GM12878 (cell line): ENCODE measurements around the gene RNF115. TPM values are rescaled to one million over a fixed set of nuclear protein-coding genes. Genes with fewer than 3 reads are reported as not detected.

Source experiments
- ATF7 ChIP-seq: fragments of 450-650 bp; IDR thresholded peaks from 2 replicates; pipeline ENCODE4 v1.6.1; 2016; ENCODE audit warnings: low read depth, mild to moderate bottlenecking
- BMI1 ChIP-seq: fragments of 450-650 bp; IDR thresholded peaks from 2 replicates; pipeline ENCODE4 v1.6.1; 2016; ENCODE audit warnings: mild to moderate bottlenecking, moderate library complexity, borderline replicate concordance
- CHD2 ChIP-seq: IDR thresholded peaks from 2 replicates; pipeline ENCODE4 v1.6.1; 2011; ENCODE audit warnings: low read depth, low read length, improper control_type of control experiment, borderline replicate concordance
- CREM ChIP-seq: IDR thresholded peaks from 2 replicates; pipeline ENCODE4 v1.6.1; 2014; ENCODE audit warnings: antibody characterized with exemption, low read depth
- EP300 ChIP-seq, 2 experiments: fragments of 150-350 bp in 1 of 2; IDR thresholded peaks; 2 replicates each; pipeline ENCODE4 v1.6.1; 2011 to 2012; ENCODE audit warnings: low read depth in 2 of 2, low read length in 2 of 2, borderline replicate concordance in 1 of 2, improper control_type of control experiment in 1 of 2, inconsistent platforms in 1 of 2; ENCODE audit not compliant: control insufficient read depth in 1 of 2
- IRF4 ChIP-seq: IDR thresholded peaks from 2 replicates; pipeline ENCODE4 v1.6.1; 2011; ENCODE audit warnings: low read depth, low read length
- KAT2A ChIP-seq: conservative IDR thresholded peaks from 2 replicates; pipeline ENCODE4 v1.6.1; 2011; ENCODE audit warnings: low read depth, low read length; ENCODE audit not compliant: control insufficient read depth
- MEF2A ChIP-seq: IDR thresholded peaks from 2 replicates; pipeline ENCODE4 v1.6.1; 2011; ENCODE audit warnings: low read depth, mild to moderate bottlenecking, low read length, moderate library complexity; ENCODE audit not compliant: insufficient read depth
- MTA2 ChIP-seq: fragments of 450-650 bp; IDR thresholded peaks from 2 replicates; pipeline ENCODE4 v1.6.1; 2016; ENCODE audit warnings: low read depth, mild to moderate bottlenecking, moderate library complexity
- MTA3 ChIP-seq: IDR thresholded peaks from 2 replicates; pipeline ENCODE4 v1.6.1; 2012; ENCODE audit warnings: low read length, inconsistent platforms, borderline replicate concordance
- MYB ChIP-seq: fragments of 150-350 bp; IDR thresholded peaks from 2 replicates; pipeline ENCODE4 v1.6.1; 2014; ENCODE audit warnings: mild to moderate bottlenecking, low read depth, low read length, borderline replicate concordance
- MYC ChIP-seq: IDR thresholded peaks from 2 replicates; pipeline ENCODE4 v1.6.1; 2011; ENCODE audit warnings: mild to moderate bottlenecking, low read length, moderate library complexity, inconsistent platforms; ENCODE audit not compliant: insufficient read depth, insufficient replicate concordance, insufficient read length, severe bottlenecking
- NBN ChIP-seq: fragments of 450-650 bp; IDR thresholded peaks from 2 replicates; pipeline ENCODE4 v1.6.1; 2016
- NR2F1 ChIP-seq: fragments of 450-650 bp; conservative IDR thresholded peaks from 2 replicates; pipeline ENCODE4 v1.6.1; 2017; ENCODE audit warnings: mild to moderate bottlenecking
- RELA ChIP-seq: fragments of 450-650 bp; IDR thresholded peaks from 2 replicates; pipeline ENCODE4 v1.8.0; 2014; ENCODE audit warnings: borderline replicate concordance; ENCODE audit not compliant: partially characterized antibody
- REST ChIP-seq: IDR thresholded peaks from 2 replicates; pipeline ENCODE4 v1.6.1; 2012; ENCODE audit warnings: mild to moderate bottlenecking, low read depth, low read length
- SKIL ChIP-seq: fragments of 450-650 bp; IDR thresholded peaks from 2 replicates; pipeline ENCODE4 v1.6.1; 2017; ENCODE audit warnings: mild to moderate bottlenecking, low read depth, inconsistent platforms; ENCODE audit not compliant: poor library complexity, severe bottlenecking
- SMAD5 ChIP-seq: IDR thresholded peaks from 2 replicates; pipeline ENCODE4 v1.6.1; 2016; ENCODE audit warnings: antibody characterized with exemption, low read depth
- TCF3 ChIP-seq: IDR thresholded peaks from 2 replicates; pipeline ENCODE4 v1.6.1; 2012; ENCODE audit warnings: low read depth, mild to moderate bottlenecking, low read length, borderline replicate concordance; ENCODE audit not compliant: insufficient read depth
- WRNIP1 ChIP-seq: IDR thresholded peaks from 2 replicates; pipeline ENCODE4 v1.6.1; 2011; ENCODE audit warnings: low read depth, low read length, improper control_type of control experiment, borderline replicate concordance
- YBX1 ChIP-seq: fragments of 450-650 bp; IDR thresholded peaks from 2 replicates; pipeline ENCODE4 v1.6.1; 2016; ENCODE audit warnings: antibody characterized with exemption
- ZBED1 ChIP-seq: IDR thresholded peaks from 2 replicates; pipeline ENCODE4 v1.6.1; 2016; ENCODE audit warnings: borderline replicate concordance
- ZNF217 ChIP-seq: fragments of 450-650 bp; IDR thresholded peaks from 2 replicates; pipeline ENCODE4 v1.6.1; 2017; ENCODE audit warnings: antibody characterized with exemption, mild to moderate bottlenecking
- ZNF622 ChIP-seq: fragments of 450-650 bp; IDR thresholded peaks from 2 replicates; pipeline ENCODE4 v1.6.1; 2017; ENCODE audit warnings: mild to moderate bottlenecking, inconsistent platforms
- polyA plus RNA-seq, 11 experiments: library from polyadenylated mRNA; depleted of rRNA in 4 of 11; unstranded in 6 of 11; stranded (reverse) in 5 of 11; fragments of >200 nt; fragmentation: Nextera tagmentation in 4 of 11; fragmentation: Illumina TruSeq in 1 of 11; extraction: Ambion mirVana in 4 of 11; extraction: Trizol in 1 of 11; gene quantifications; 1 replicate in 1 of 11; 2 replicates in 10 of 11; pipeline versions ENCODE4 v1.2.1 to v1.2.3, GENCODE V29; 2011 to 2016; ENCODE audit warnings: inconsistent platforms in 2 of 11, missing spikeins in 2 of 11, low read depth in 1 of 11
- total RNA-seq, 4 experiments: library from RNA; depleted of rRNA in 3 of 4; stranded (reverse); fragments of >200 nt in 3 of 4; fragmentation: Illumina TruSeq in 1 of 4; extraction: Trizol in 1 of 4; gene quantifications; 2 replicates each; pipeline versions ENCODE4 v1.2.1 to v1.2.3, GENCODE V29; 2013 to 2021

Gene RNF115
- total and polyA plus RNA-seq, 10 of the 15 experiments (the other 5 are each of a cell fraction or from before 2014, with no cell fraction given): 3.4 to 22.0 (median 12.9) TPM

GRCh38 chr1:145845144-145845513 is 21.2 kb upstream of the RNF115 start (continued):
- peak; percentile 66; the same call in 1 of the 2 replicates for TF ChIP-seq TCF3
- TF ChIP-seq SMAD5: no peak; the same call in 1 of the 2 replicates
- no peak for TF ChIP-seq MYC
- no peak for TF ChIP-seq YBX1
- TF ChIP-seq WRNIP1: no peak
- TF ChIP-seq ATF7: peak; percentile 34; the same call in 1 of the 2 replicates
- TF ChIP-seq EP300 (IDR thresholded peaks at IDR 0.05; ENCODE audit: borderline replicate concordance in 1 of 2, control insufficient read depth in 1 of 2, low read depth in 2 of 2, low read length in 2 of 2): peak in 1 of 2 experiments; percentile 79; a peak in 1 of 4 replicates
- no peak for TF ChIP-seq REST
- TF ChIP-seq RELA: no peak
- TF ChIP-seq IRF4: 0 out of 2 replicates have a peak, but pooled peaks have one; percentile 52
- no peak for TF ChIP-seq NR2F1
- TF ChIP-seq MTA3: peak; percentile 36; the same call in 1 of the 2 replicates
- no peak for TF ChIP-seq MYB
- peak; percentile 84; the same call in 1 of the 2 replicates for TF ChIP-seq NBN
- TF ChIP-seq MTA2: peak; percentile 95
- TF ChIP-seq BMI1: peak; percentile 62
- TF ChIP-seq SKIL: peak; percentile 47
- TF ChIP-seq KAT2A: no peak
- no peak for TF ChIP-seq MEF2A
- peak; percentile 47; the same call in 1 of the 2 replicates for TF ChIP-seq ZNF217
- no peak for TF ChIP-seq ZNF622
- peak; percentile 45; the same call in 1 of the 2 replicates for TF ChIP-seq CREM
- peak; percentile 68; the same call in 1 of the 2 replicates for TF ChIP-seq ZBED1
- TF ChIP-seq CHD2: no peak
